Myocyte (in vitro differentiated cells): ENCODE data around the gene MBOAT1. TPM values are rescaled to one million over a fixed set of nuclear protein-coding genes. Genes with fewer than 3 reads are reported as not detected.

Experiments used
- DNase-seq: peaks from one replicate; pipeline ENCODE4 v3.0.0-alpha.2; 2012; ENCODE audit warnings: low read depth
- total RNA-seq: library from RNA; depleted of rRNA; stranded (reverse); fragments of >200 nt; gene quantifications from 2 replicates; pipeline ENCODE4 v1.2.3, GENCODE V29; 2014

MBOAT1 gene
- total RNA-seq, 1 donor from 2014 or later, result 0.16 TPM

- DNase-seq, result no peak
These were observed 102.7 kb downstream of the MBOAT1 start for GRCh38 chr6:20109526-20109925.

- no peak for DNase-seq
These were observed 106.4 kb downstream of the MBOAT1 start for GRCh38 chr6:20105838-20106237.

- no peak for DNase-seq
These were observed 107.6 kb downstream of the MBOAT1 start for GRCh38 chr6:20104696-20105095.

- peak; percentile 19 for DNase-seq
These were observed 109.7 kb downstream of the MBOAT1 start for GRCh38 chr6:20102397-20103073.

- DNase-seq, result no peak
These were observed 113.1 kb downstream of the MBOAT1 start for GRCh38 chr6:20099156-20099555.

GRCh38 chr6:20098267-20098876 lies 113.9 kb downstream of the MBOAT1 start:
- no peak for DNase-seq

- no peak for DNase-seq
These were observed 115.7 kb downstream of the MBOAT1 start for GRCh38 chr6:20096536-20096935.

- DNase-seq, result no peak
These were observed 116.8 kb downstream of the MBOAT1 start for GRCh38 chr6:20095436-20095835.

- peak; percentile 63 for DNase-seq
These were observed 120.2 kb downstream of the MBOAT1 start for GRCh38 chr6:20092071-20092566.

- no peak for DNase-seq
These were observed 125.3 kb downstream of the MBOAT1 start for GRCh38 chr6:20086992-20087391.

- no peak for DNase-seq
These were observed 126.5 kb downstream of the MBOAT1 start for GRCh38 chr6:20085817-20086216.

- no peak for DNase-seq
These were observed 127.9 kb downstream of the MBOAT1 start for GRCh38 chr6:20084411-20084810.

GRCh38 chr6:20071998-20072397 lies 140.3 kb downstream of the MBOAT1 start:
- DNase-seq, result no peak

GRCh38 chr6:20070047-20070446 lies 142.2 kb downstream of the MBOAT1 start:
- no peak for DNase-seq

GRCh38 chr6:20069021-20069522 lies 143.2 kb downstream of the MBOAT1 start:
- no peak for DNase-seq

- no peak for DNase-seq
These were observed 143.8 kb downstream of the MBOAT1 start for GRCh38 chr6:20068421-20068988.

- DNase-seq, result no peak
These were observed 150.3 kb downstream of the MBOAT1 start for GRCh38 chr6:20061952-20062351.

- no peak for DNase-seq
These were observed 152.0 kb downstream of the MBOAT1 start for GRCh38 chr6:20060252-20060651.

- DNase-seq, result no peak
These were observed 153.4 kb downstream of the MBOAT1 start for GRCh38 chr6:20058912-20059311.

- DNase-seq, result no peak
These were observed 154.0 kb downstream of the MBOAT1 start for GRCh38 chr6:20058121-20058905.

- DNase-seq, result peak; percentile 45
These were observed 155.8 kb downstream of the MBOAT1 start for GRCh38 chr6:20056350-20056992.
